ENCODE data around the gene HBD.

DNA sequence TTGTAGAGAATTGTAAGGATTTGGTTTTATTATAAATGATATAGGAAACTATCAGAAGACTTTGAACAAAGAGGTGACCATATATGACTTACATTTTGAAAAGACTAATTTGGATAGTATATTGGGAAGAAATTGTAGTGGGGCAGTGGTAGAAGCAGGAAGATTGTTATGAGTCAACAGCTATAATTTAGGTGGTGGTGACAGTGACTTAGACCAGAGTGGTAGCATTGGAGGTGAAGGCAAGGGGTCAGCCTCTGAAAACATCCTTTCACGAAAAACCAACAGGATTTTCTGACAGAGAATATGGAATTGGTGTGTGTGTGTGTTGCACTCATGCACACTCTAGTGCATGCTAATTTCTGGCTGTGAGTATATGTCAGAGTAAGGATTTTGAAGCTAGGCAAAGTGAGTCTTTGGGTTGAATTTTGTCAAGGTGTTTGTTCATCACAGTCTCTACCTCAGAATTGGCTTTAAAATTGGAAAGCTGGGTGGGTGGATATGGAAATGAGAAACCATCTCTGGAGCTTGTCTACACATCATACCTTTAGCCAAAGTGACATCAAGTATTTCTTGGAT, 43.6 kb upstream of the HBD start:
- TF ChIP-seq POLR2AphosphoS5 (IDR thresholded peaks at IDR 0.05) (no peak), POLR2A (IDR thresholded peaks at IDR 0.05; ENCODE audit: low read depth) (no peak)
- TF ChIP-seq, protein P1, sequence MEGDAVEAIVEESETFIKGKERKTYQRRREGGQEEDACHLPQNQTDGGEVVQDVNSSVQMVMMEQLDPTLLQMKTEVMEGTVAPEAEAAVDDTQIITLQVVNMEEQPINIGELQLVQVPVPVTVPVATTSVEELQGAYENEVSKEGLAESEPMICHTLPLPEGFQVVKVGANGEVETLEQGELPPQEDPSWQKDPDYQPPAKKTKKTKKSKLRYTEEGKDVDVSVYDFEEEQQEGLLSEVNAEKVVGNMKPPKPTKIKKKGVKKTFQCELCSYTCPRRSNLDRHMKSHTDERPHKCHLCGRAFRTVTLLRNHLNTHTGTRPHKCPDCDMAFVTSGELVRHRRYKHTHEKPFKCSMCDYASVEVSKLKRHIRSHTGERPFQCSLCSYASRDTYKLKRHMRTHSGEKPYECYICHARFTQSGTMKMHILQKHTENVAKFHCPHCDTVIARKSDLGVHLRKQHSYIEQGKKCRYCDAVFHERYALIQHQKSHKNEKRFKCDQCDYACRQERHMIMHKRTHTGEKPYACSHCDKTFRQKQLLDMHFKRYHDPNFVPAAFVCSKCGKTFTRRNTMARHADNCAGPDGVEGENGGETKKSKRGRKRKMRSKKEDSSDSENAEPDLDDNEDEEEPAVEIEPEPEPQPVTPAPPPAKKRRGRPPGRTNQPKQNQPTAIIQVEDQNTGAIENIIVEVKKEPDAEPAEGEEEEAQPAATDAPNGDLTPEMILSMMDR (IDR thresholded peaks at IDR 0.05), result no peak
